Measurements from ENCODE around the gene CFAP65.
A peak's percentile ranks its signal among the peaks of the same experiment; 100 is the strongest.

The CFAP65 gene

DNA sequence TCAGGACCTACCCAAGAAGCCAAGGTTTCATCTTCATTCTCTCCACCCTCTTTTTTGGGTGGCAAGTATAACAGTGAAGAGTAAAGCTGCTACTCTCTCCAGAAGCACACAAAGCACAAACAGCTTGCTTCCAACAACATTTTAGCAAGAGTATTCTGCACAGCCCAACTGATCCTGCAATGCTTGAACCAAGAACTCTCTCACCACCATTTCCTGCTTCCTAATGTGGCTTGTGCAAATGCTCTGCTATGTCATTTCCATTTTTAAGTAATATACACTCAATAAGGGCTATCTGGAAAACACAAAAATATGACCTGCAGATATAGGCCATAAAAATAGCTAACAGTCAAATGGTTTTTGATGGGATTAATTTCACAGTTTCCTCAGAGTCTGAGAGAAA is 43.5 kb upstream of the CFAP65 start:
- no peak for DNase-seq (ENCODE audit: low read depth)
- TF ChIP-seq, protein P1, sequence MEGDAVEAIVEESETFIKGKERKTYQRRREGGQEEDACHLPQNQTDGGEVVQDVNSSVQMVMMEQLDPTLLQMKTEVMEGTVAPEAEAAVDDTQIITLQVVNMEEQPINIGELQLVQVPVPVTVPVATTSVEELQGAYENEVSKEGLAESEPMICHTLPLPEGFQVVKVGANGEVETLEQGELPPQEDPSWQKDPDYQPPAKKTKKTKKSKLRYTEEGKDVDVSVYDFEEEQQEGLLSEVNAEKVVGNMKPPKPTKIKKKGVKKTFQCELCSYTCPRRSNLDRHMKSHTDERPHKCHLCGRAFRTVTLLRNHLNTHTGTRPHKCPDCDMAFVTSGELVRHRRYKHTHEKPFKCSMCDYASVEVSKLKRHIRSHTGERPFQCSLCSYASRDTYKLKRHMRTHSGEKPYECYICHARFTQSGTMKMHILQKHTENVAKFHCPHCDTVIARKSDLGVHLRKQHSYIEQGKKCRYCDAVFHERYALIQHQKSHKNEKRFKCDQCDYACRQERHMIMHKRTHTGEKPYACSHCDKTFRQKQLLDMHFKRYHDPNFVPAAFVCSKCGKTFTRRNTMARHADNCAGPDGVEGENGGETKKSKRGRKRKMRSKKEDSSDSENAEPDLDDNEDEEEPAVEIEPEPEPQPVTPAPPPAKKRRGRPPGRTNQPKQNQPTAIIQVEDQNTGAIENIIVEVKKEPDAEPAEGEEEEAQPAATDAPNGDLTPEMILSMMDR (IDR thresholded peaks at IDR 0.05; ENCODE audit: low read length, missing control alignments): no peak
- no peak overlapping the region for H3K4me3 ChIP-seq (replicated peaks; ENCODE audit: low read depth, low read length)

GRCh38 chr2:219082332-219082958 is 41.1 kb upstream of the CFAP65 start:
- DNase-seq (ENCODE audit: low read depth): peak; percentile 25
- TF ChIP-seq, protein P1 (IDR thresholded peaks at IDR 0.05; ENCODE audit: low read length, missing control alignments): no peak

DNA sequence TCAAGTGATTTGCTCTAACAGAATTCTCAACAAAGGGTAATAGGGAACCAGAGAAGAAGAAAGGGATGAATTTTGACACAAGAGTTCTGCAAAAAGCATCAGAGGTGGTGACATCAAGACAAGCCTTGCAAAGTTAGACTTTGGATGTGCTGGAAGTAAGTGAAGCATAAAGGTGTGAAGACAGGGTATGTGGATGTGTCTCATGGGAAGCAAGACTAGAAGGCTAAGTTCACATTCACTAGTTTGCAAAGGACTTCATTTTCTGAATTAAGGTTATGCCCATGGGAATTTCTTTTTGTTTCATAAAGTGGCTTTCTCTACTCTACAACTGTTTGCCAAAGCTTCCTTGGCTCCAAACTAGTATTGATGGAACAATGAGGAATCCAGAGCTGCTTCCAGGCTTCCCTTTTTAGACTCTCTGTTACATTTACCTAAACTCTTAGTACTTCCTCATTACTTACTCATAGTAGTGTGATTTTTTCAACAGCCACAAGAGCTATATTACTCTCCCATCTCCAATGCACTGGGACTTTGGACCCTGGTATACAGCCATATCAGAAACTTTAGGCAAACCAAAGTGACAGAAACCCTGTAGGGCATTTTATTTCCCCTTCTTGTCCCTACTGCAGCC is 40.5 kb upstream of the CFAP65 start:
- TF ChIP-seq, protein P1 (IDR thresholded peaks at IDR 0.05; ENCODE audit: low read length, missing control alignments): no peak
- DNase-seq (ENCODE audit: low read depth): no peak
- no peak overlapping the region for H3K4me3 ChIP-seq (replicated peaks; ENCODE audit: low read depth, low read length)

More at GRCh38 chr2:219082332-219082958, 41.1 kb upstream of the CFAP65 start:
- no peak overlapping the region for H3K4me3 ChIP-seq (replicated peaks; ENCODE audit: low read depth, low read length)

DNA sequence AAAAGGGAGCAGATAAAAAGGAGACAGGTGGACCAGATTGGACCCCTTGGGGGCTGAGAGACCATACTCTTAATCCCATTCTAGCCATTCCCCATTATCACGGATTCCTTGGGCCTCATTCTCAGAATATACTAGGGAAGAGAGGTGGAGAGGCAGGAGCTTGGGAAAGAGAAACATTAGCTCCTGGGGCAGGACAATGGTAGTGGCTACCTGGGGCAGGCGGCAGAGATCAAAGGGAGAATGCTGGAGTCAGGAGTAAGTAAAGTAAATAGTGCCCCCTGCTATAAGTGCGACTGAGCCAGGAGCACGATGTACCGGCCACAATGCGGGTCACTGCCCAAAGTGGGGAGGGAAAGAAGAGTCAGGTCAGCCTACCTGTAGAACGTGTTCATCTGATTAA is 39.8 kb upstream of the CFAP65 start:
- TF ChIP-seq, protein P1 (IDR thresholded peaks at IDR 0.05; ENCODE audit: low read length, missing control alignments): no peak
- no peak overlapping the region for H3K4me3 ChIP-seq (replicated peaks; ENCODE audit: low read depth, low read length)
- no peak for DNase-seq (ENCODE audit: low read depth)

DNA sequence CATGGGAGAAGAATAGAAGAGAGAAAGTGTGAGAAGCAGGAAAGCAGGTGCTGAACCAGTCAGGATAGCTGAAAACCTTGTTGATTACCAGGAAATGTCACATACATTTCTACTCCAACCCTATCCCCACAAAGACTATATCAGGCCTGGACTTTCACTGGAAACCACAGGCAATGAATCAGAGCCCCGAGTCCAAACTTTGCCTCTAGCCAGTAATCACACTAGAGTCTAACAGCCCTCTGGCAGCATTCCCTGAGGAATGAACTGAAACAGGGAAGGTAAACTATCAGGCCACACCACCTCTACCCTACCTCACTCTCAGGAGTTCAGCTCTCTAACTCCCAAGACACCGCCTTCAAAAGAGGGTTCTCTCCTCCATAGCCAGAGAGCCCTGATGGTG is 38.1 kb upstream of the CFAP65 start:
- TF ChIP-seq, protein P1 (IDR thresholded peaks at IDR 0.05; ENCODE audit: low read length, missing control alignments): no peak
- H3K4me3 ChIP-seq (replicated peaks; ENCODE audit: low read depth, low read length): no peak overlapping the region
- no peak for DNase-seq (ENCODE audit: low read depth)

- TF ChIP-seq, protein P1 (IDR thresholded peaks at IDR 0.05; ENCODE audit: low read length, missing control alignments): no peak
- no peak for DNase-seq (ENCODE audit: low read depth)
- no peak overlapping the region for H3K4me3 ChIP-seq (replicated peaks; ENCODE audit: low read depth, low read length)
These were observed 37.6 kb upstream of the CFAP65 start for GRCh38 chr2:219078951-219079350.

GRCh38 chr2:219078126-219078525 is 36.8 kb upstream of the CFAP65 start:
- no peak for DNase-seq (ENCODE audit: low read depth)
- no peak overlapping the region for H3K4me3 ChIP-seq (replicated peaks; ENCODE audit: low read depth, low read length)
- TF ChIP-seq, protein P1 (IDR thresholded peaks at IDR 0.05; ENCODE audit: low read length, missing control alignments): peak; percentile 24

Measured in fibroblast of pulmonary artery (primary cell).